ENCODE results near the gene PKMYT1. TPM values are rescaled to one million over a fixed set of nuclear protein-coding genes. Genes with fewer than 3 reads are reported as not detected.

PKMYT1 gene
- polyA plus RNA-seq, 1 donor from 2014 or later, result 2.9 TPM

GRCh38 chr16:3004781-3005284 is 24.6 kb upstream of the PKMYT1 start:
- Histone ChIP-seq H2AFZ (ENCODE audit: low read depth, low read length) (no peak overlapping the region), H3K27ac (ENCODE audit: low read length) (no peak overlapping the region), H4K20me1 (ENCODE audit: insufficient read depth) (no peaks in the 10 kb centered on the region), H3K4me3 (ENCODE audit: low read length) (peak overlapping the region; percentile 50), H3K79me2 (replicated peaks; ENCODE audit: insufficient read depth, low read length) (no peaks in the 10 kb centered on the region), H3F3A (ENCODE audit: insufficient read depth, low read length, poor library complexity, severe bottlenecking) (no peaks in the 10 kb centered on the region), H3K36me3 (ENCODE audit: insufficient read depth, low read length) (no peaks in the 10 kb centered on the region), H3K9ac (ENCODE audit: low read length) (no peak overlapping the region), H3K9me2 (ENCODE audit: insufficient read depth, low read length) (no peaks in the 10 kb centered on the region), H3K9me3 (ENCODE audit: low read length) (no peaks in the 10 kb centered on the region), H3K27me3 (ENCODE audit: insufficient read depth, low read depth, low read length) (peaks cover 50% of the 10 kb centered on the region), H3K4me2 (ENCODE audit: low read length) (no peak overlapping the region)
- TF ChIP-seq REST (IDR thresholded peaks at IDR 0.05; ENCODE audit: borderline replicate concordance) (no peak), MXI1 (conservative IDR thresholded peaks at IDR 0.05; ENCODE audit: poor library complexity, severe bottlenecking) (no peak), SMC3 (conservative IDR thresholded peaks at IDR 0.05; ENCODE audit: poor library complexity) (no peak), POLR2AphosphoS5 (IDR thresholded peaks at IDR 0.05) (no peak), TAF1 (IDR thresholded peaks at IDR 0.05; ENCODE audit: low read depth) (no peak), EZH2 (IDR thresholded peaks at IDR 0.05; ENCODE audit: borderline replicate concordance, insufficient read depth, low read length, poor library complexity, severe bottlenecking) (no peak), RAD21 (conservative IDR thresholded peaks at IDR 0.05) (no peak), EP300 (conservative IDR thresholded peaks at IDR 0.05; ENCODE audit: poor library complexity, severe bottlenecking) (no peak), CTCF (IDR thresholded peaks at IDR 0.05; ENCODE audit: poor library complexity, severe bottlenecking) (no peak)

GRCh38 chr16:3004319-3004718 is 24.1 kb upstream of the PKMYT1 start:
- no peak overlapping the region for H3K4me3 ChIP-seq (ENCODE audit: low read length)

More at GRCh38 chr16:3004319-3004718, 24.1 kb upstream of the PKMYT1 start:
- H3K9me3 ChIP-seq (ENCODE audit: low read length), result no peaks in the 10 kb centered on the region
- H3K9me2 ChIP-seq (ENCODE audit: insufficient read depth, low read length), result no peaks in the 10 kb centered on the region
- TF ChIP-seq RAD21 (conservative IDR thresholded peaks at IDR 0.05) (no peak), POLR2AphosphoS5 (IDR thresholded peaks at IDR 0.05) (no peak), CTCF (IDR thresholded peaks at IDR 0.05; ENCODE audit: poor library complexity, severe bottlenecking) (no peak), TAF1 (IDR thresholded peaks at IDR 0.05; ENCODE audit: low read depth) (no peak), EZH2 (IDR thresholded peaks at IDR 0.05; ENCODE audit: borderline replicate concordance, insufficient read depth, low read length, poor library complexity, severe bottlenecking) (no peak), SMC3 (conservative IDR thresholded peaks at IDR 0.05; ENCODE audit: poor library complexity) (no peak), EP300 (conservative IDR thresholded peaks at IDR 0.05; ENCODE audit: poor library complexity, severe bottlenecking) (no peak), MXI1 (conservative IDR thresholded peaks at IDR 0.05; ENCODE audit: poor library complexity, severe bottlenecking) (no peak), REST (IDR thresholded peaks at IDR 0.05; ENCODE audit: borderline replicate concordance) (no peak)
- no peak overlapping the region for H3K27ac ChIP-seq (ENCODE audit: low read length)
- H4K20me1 ChIP-seq (ENCODE audit: insufficient read depth), result no peaks in the 10 kb centered on the region
- H3K36me3 ChIP-seq (ENCODE audit: insufficient read depth, low read length), result no peaks in the 10 kb centered on the region
- H3K79me2 ChIP-seq (replicated peaks; ENCODE audit: insufficient read depth, low read length), result no peaks in the 10 kb centered on the region
- H3K4me2 ChIP-seq (ENCODE audit: low read length), result no peak overlapping the region
- no peak overlapping the region for H2AFZ ChIP-seq (ENCODE audit: low read depth, low read length)
- peaks cover 46% of the 10 kb centered on the region for H3K27me3 ChIP-seq (ENCODE audit: insufficient read depth, low read depth, low read length)
- H3F3A ChIP-seq (ENCODE audit: insufficient read depth, low read length, poor library complexity, severe bottlenecking), result no peaks in the 10 kb centered on the region
- no peak overlapping the region for H3K9ac ChIP-seq (ENCODE audit: low read length)
